ENCODE measurements around the gene VCY. TPM values are rescaled to one million over a fixed set of nuclear protein-coding genes. Genes with fewer than 3 reads are reported as not detected.
"Not testable (repeated sequence)": the region's sequence is repeated elsewhere in the genome, so short reads cannot be mapped to it uniquely, and the experiment has no call there.

VCY gene
- not detected for polyA plus RNA-seq (ENCODE audit: insufficient read depth in 1 of 5, insufficient read length in 5 of 5, low replicate concordance in 1 of 5)
- long read RNA-seq, donor 1: 0 reads
- long read RNA-seq, donor 2: 0 reads
- long read RNA-seq, donor 3: 0 reads
- long read RNA-seq, donor 4: 0 reads
- long read RNA-seq, donor 5: 0 reads
- long read RNA-seq, donor 6: 0 reads
- long read RNA-seq, donor 7: 0 reads
- long read RNA-seq, donor 8: 0 reads

DNA sequence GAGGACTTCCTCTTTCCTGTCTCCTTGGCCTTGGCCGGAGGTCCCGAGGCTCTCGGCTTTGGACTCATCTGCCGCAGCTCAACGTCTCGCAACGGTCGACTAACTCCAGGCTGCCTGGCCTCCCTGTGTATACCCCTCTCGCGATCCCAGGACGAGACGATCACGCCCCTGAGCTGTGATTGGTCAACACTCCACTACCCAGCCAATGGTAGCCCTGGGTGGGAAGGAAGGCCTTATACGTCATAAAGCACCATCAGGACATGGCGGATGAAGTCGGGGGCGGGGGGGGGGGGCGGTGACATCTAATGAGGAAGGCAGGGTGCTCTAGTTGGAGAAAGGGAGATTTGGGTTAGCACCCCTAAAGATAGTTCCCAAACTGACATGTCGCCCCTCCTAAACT, at the start of gene VCY:
TSS of gene VCY (minus strand) at position 101 of the 400 bp plus-strand sequence. CDS start at position 68, 33 bp downstream.
- DNase-seq: not testable (repeated sequence)

- not testable (repeated sequence) for DNase-seq
Observed at GRCh38 chrY:14030395-14030794, 44.1 kb upstream of the VCY start.

DNA sequence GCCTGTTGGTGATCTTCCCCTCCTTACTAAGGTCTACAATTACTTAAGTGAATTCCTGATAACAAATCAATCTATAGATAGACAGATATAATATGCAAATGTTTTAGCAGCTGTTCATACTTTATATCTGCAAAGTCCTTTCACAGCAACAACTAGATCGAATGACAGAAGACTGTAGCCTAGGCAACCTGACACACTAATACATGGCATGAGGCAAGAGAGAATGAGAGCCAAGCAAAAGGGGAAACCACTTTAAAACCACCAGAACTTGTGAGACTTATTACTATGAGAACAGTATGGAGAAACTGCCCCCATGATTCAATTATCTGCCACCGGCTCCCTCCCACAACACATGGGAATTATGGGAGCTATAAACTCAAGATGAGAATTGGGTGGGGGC, 25.6 kb upstream of the VCY start:
- not testable (repeated sequence) for DNase-seq

DNA sequence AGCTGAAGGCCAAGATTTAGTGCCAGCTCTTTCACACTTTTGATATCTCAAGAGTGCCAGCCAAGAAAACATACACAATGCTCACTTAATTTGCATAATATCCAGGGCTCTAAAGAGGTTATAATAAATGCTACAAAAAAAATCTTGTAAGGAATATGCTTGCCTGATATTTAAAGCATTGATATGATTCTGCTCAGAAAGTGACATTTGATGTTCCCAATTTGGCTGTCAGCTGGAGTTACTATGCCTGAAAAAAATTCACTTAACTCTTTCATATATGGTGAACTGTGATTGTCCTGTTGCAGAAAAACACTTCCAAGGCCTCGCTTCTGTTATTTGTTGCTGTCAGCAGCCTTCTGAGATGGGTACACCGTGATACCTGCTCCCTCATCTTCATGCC, 43.9 kb downstream of the VCY start:
- not testable (repeated sequence) for DNase-seq

Other genes with a start within 250 kb of the VCY start
- gene VCY1B, start 69.8 kb upstream of the VCY start, polyA plus RNA-seq (ENCODE audit: insufficient read depth in 1 of 5, insufficient read length in 5 of 5, low replicate concordance in 1 of 5): not detected

Data from right lung (tissue), 10 donors.